H1 (cell line): Measurements from ENCODE around the gene UFM1. TPM values are rescaled to one million over a fixed set of nuclear protein-coding genes. Genes with fewer than 3 reads are reported as not detected.
A peak's percentile ranks its signal among the peaks of the same experiment; 100 is the strongest.

Experiments used
- CTCF ChIA-PET: fragments of 300-600 bp; sonication (Branson Sonifier 250); formaldehyde crosslinking; loops from one replicate; lab custom pipeline; 2021; ENCODE audit not compliant: partially characterized antibody; lab: Charles Lee
- POLR2A ChIA-PET: fragments of 300-600 bp; sonication (Branson Sonifier 250); formaldehyde crosslinking; loops from one replicate; lab custom pipeline; 2021; ENCODE audit warnings: inconsistent platforms; ENCODE audit not compliant: partially characterized antibody; lab: Charles Lee
- DNase-seq, 2 experiments: peaks; one replicate each; pipeline versions ENCODE4 v3.0.0 to v3.0.0-alpha.2; 2010 to 2022; ENCODE audit warnings: low spot score in 2 of 2, low read depth in 1 of 2, mixed read lengths in 1 of 2
- FAIRE-seq: peaks from 2 replicates; lab custom pipeline; 2011; peaks lifted over from hg19 to GRCh38; lab: Jason Lieb, UNC
- H2AFZ ChIP-seq: 2 replicates; pipeline ENCODE4 v1.8.1; 2012; ENCODE audit warnings: low read length, inconsistent platforms
- H2AK5ac ChIP-seq: 2 replicates; pipeline ENCODE4 v1.6.1; 2013; ENCODE audit warnings: low read depth, low read length
- H2BK120ac ChIP-seq: replicated peaks from 2 replicates; pipeline ENCODE3; 2013; ENCODE audit warnings: low read depth, low read length, inconsistent platforms
- H2BK12ac ChIP-seq: 2 replicates; pipeline ENCODE4 v1.6.1; 2013; ENCODE audit warnings: low read depth, low read length
- H2BK15ac ChIP-seq: 2 replicates; pipeline ENCODE4 v1.6.1; 2013; ENCODE audit warnings: low read length
- H2BK20ac ChIP-seq: 2 replicates; pipeline ENCODE4 v1.6.1; 2013; ENCODE audit warnings: low read length
- H2BK5ac ChIP-seq: 2 replicates; pipeline ENCODE4 v1.6.1; 2013; ENCODE audit warnings: low read depth, low read length
- H3K14ac ChIP-seq: 2 replicates; pipeline ENCODE4 v1.6.1; 2013; ENCODE audit warnings: inconsistent platforms; ENCODE audit not compliant: insufficient read length
- H3K18ac ChIP-seq: 2 replicates; pipeline ENCODE4 v1.6.1; 2013; ENCODE audit warnings: low read length; ENCODE audit errors: extremely low read depth
- H3K23ac ChIP-seq: 2 replicates; pipeline ENCODE4 v1.6.1; 2013; ENCODE audit warnings: inconsistent platforms; ENCODE audit not compliant: insufficient read length
- H3K23me2 ChIP-seq: 2 replicates; pipeline ENCODE4 v1.6.1; 2013; ENCODE audit warnings: low read depth, low read length
- H3K27ac ChIP-seq: 2 replicates; pipeline ENCODE4 v1.6.1; 2011; ENCODE audit warnings: low read depth, low read length, inconsistent platforms
- H3K27me3 ChIP-seq, 4 experiments: replicated peaks in 1 of 4; 1 replicate in 1 of 4; 2 replicates in 3 of 4; pipeline versions ENCODE4 v1.6.1 to v1.8.1; 2011 to 2013; ENCODE audit warnings: low read length in 3 of 4, mild to moderate bottlenecking in 3 of 4, inconsistent platforms in 2 of 4, mixed read lengths in 2 of 4, moderate library complexity in 1 of 4; ENCODE audit not compliant: control insufficient read depth in 3 of 4, insufficient read depth in 3 of 4; ENCODE audit errors: extremely low read depth in 1 of 4
- H3K36me3 ChIP-seq, 4 experiments: 2 replicates each; pipeline versions ENCODE4 v1.6.1 to v1.8.1; 2011 to 2013; ENCODE audit warnings: mild to moderate bottlenecking in 4 of 4, low read length in 3 of 4, moderate library complexity in 2 of 4, control low read depth in 1 of 4, inconsistent platforms in 1 of 4; ENCODE audit not compliant: insufficient read depth in 4 of 4, control insufficient read depth in 2 of 4
- H3K4ac ChIP-seq: replicated peaks from 2 replicates; pipeline ENCODE3; 2013; ENCODE audit warnings: low read length, low read depth, mixed read lengths, inconsistent platforms; ENCODE audit not compliant: insufficient read length
- H3K4me1 ChIP-seq, 4 experiments: replicated peaks in 1 of 4; 1 replicate in 1 of 4; 2 replicates in 3 of 4; pipeline versions ENCODE4 v1.6.1 to v1.8.1; 2011 to 2013; ENCODE audit warnings: low read length in 3 of 4, inconsistent platforms in 2 of 4, mixed read lengths in 1 of 4; ENCODE audit not compliant: insufficient read depth in 4 of 4, control insufficient read depth in 3 of 4
- H3K4me2 ChIP-seq, 2 experiments: 2 replicates each; pipeline versions ENCODE4 v1.6.1 to v1.8.1; 2011 to 2013; ENCODE audit warnings: low read depth in 2 of 2, low read length in 2 of 2, control low read depth in 1 of 2, inconsistent platforms in 1 of 2, mild to moderate bottlenecking in 1 of 2; ENCODE audit not compliant: insufficient read depth in 1 of 2
- H3K4me3 ChIP-seq, 4 experiments: fragments of 200-600, 300-600 bp in 1 of 4; sonication (generic), shearing (Covaris generic), sonication (Bioruptor Twin) in 1 of 4; 2 replicates each; pipeline versions ENCODE4 v1.5.1 to v1.8.1; 2011 to 2016; ENCODE audit warnings: low read length in 4 of 4, low read depth in 3 of 4, control low read depth in 2 of 4, inconsistent platforms in 2 of 4, mild to moderate bottlenecking in 2 of 4, mixed read lengths in 1 of 4, moderate library complexity in 1 of 4; ENCODE audit not compliant: insufficient read depth in 2 of 4; ENCODE audit errors: extremely low read depth in 1 of 4
- H3K56ac ChIP-seq: replicated peaks from 2 replicates; pipeline ENCODE3; 2013; ENCODE audit warnings: low read depth, mild to moderate bottlenecking, mixed read lengths, low read length, inconsistent platforms; ENCODE audit not compliant: insufficient read length
- H3K79me1 ChIP-seq: 2 replicates; pipeline ENCODE4 v1.6.1; 2013; ENCODE audit warnings: low read depth, low read length, control low read depth
- H3K79me2 ChIP-seq, 2 experiments: 2 replicates each; pipeline versions ENCODE4 v1.6.1 to v1.8.1; 2012 to 2013; ENCODE audit warnings: low read length in 2 of 2, mild to moderate bottlenecking in 2 of 2, inconsistent platforms in 1 of 2; ENCODE audit not compliant: insufficient read depth in 2 of 2, control insufficient read depth in 1 of 2
- H3K9ac ChIP-seq, 4 experiments: replicated peaks in 1 of 4; 1 replicate in 1 of 4; 2 replicates in 3 of 4; pipeline versions ENCODE4 v1.6.1 to v1.8.1; 2011 to 2013; ENCODE audit warnings: low read depth in 3 of 4, low read length in 3 of 4, control low read depth in 2 of 4, mild to moderate bottlenecking in 2 of 4, moderate library complexity in 2 of 4, inconsistent platforms in 1 of 4; ENCODE audit errors: extremely low read depth in 1 of 4
- H3K9me3 ChIP-seq, 2 experiments: 2 replicates each; pipeline versions ENCODE4 v1.6.1 to v1.8.1; 2012 to 2013; ENCODE audit warnings: mild to moderate bottlenecking in 2 of 2, moderate library complexity in 2 of 2, control low read depth in 1 of 2, inconsistent platforms in 1 of 2, low read depth in 1 of 2, low read length in 1 of 2, mixed read lengths in 1 of 2; ENCODE audit not compliant: insufficient read depth in 2 of 2
- H4K20me1 ChIP-seq, 2 experiments: replicated peaks in 1 of 2; 2 replicates each; pipeline versions ENCODE3 to v1.8.1; 2011 to 2013; ENCODE audit warnings: inconsistent platforms in 2 of 2, low read length in 2 of 2, mild to moderate bottlenecking in 1 of 2; ENCODE audit not compliant: insufficient read depth in 2 of 2, control insufficient read depth in 1 of 2
- H4K5ac ChIP-seq: 2 replicates; pipeline ENCODE4 v1.6.1; 2013; ENCODE audit warnings: low read length, low read depth, mixed read lengths, inconsistent platforms; ENCODE audit not compliant: insufficient read length
- H4K8ac ChIP-seq: 2 replicates; pipeline ENCODE4 v1.8.0; 2013; ENCODE audit warnings: mild to moderate bottlenecking, moderate library complexity, low read length, inconsistent platforms; ENCODE audit not compliant: insufficient read depth; ENCODE audit errors: extremely low read depth
- H4K91ac ChIP-seq: replicated peaks from 2 replicates; pipeline ENCODE3; 2013; ENCODE audit warnings: low read length, mixed read lengths, inconsistent platforms; ENCODE audit not compliant: insufficient read length
- HDAC6 ChIP-seq: IDR thresholded peaks from one replicate; pipeline ENCODE4 v1.7.1; 2012; ENCODE audit warnings: low read depth, mild to moderate bottlenecking, inconsistent platforms, low read length, moderate library complexity
- WGBS, 2 experiments: shearing (Covaris generic) in 1 of 2; methylation state at CpG; one replicate each; pipeline versions ENCODE4 v1.1.6 to v1.1.7; 2013 to 2015; ENCODE audit warnings: low lambda C conversion rate in 2 of 2, mixed read lengths in 2 of 2, inconsistent platforms in 1 of 2, low coverage in 1 of 2, missing lambda C conversion rate in 1 of 2; ENCODE audit not compliant: insufficient replicate concordance in 2 of 2, insufficient coverage in 1 of 2, insufficient read length in 1 of 2; ENCODE audit errors: extremely low coverage in 1 of 2, missing lambda C conversion rate in 1 of 2; 5-methylcytosine and 5-hydroxymethylcytosine counted together
- polyA plus RNA-seq, 7 experiments: library from polyadenylated mRNA; depleted of rRNA in 3 of 7; stranded (reverse) in 5 of 7; unstranded in 2 of 7; fragments of >200 nt in 5 of 7; fragments of 200-250 nt in 2 of 7; gene quantifications; 1 replicate in 5 of 7; 2 replicates in 1 of 7; 4 replicates in 1 of 7; pipeline versions ENCODE4 v1.2.1 to v1.2.3, GENCODE V29; 2011 to 2013; ENCODE audit warnings: missing spikeins in 2 of 7, mixed read lengths in 2 of 7
- total RNA-seq: library from RNA; stranded (reverse); fragmentation: NEBNext Ultra II Directional; extraction: Animal tissue kit (Norgen Biotek cat#: 25700); gene quantifications from 2 replicates; pipeline ENCODE4 v1.2.1, GENCODE V29; 2021

Gene UFM1
- total and polyA plus RNA-seq, 2 of the 8 experiments (the other 6 are each of a cell fraction or from before 2014, with no cell fraction given) = 16.0 to 34.3 TPM

GRCh38 chr13:38381890-38382289 lies 32.2 kb downstream of the UFM1 start:
- peak overlapping the region; percentile 90 for H2AFZ ChIP-seq
- H3K18ac ChIP-seq = no peak overlapping the region
- no peaks in the 10 kb centered on the region for H4K20me1 ChIP-seq
- POLR2A ChIA-PET = interaction anchor here (0.8 kb wide), 1 partner anchor 9 kb away, joined by 4 read pairs; no protein-coding TSS in a partner anchor
- no peak for DNase-seq
- H3K4me2 ChIP-seq = no peak overlapping the region
- H3K9ac ChIP-seq = peak overlapping the region in 1 of 4 experiments; percentile 24; a peak in 1 of 7 replicates
- TF ChIP-seq HDAC6 = no peak
- H3K27me3 ChIP-seq = no peaks in the 10 kb centered on the region
- no peak overlapping the region for H3K4ac ChIP-seq
- 0 out of 7 replicates have a peak, but pooled peaks cover 0 to 3% (median 0%) of the 10 kb centered on the region in 4 experiments for H3K4me1 ChIP-seq
- no peak overlapping the region for H4K91ac ChIP-seq
- no peak overlapping the region for H4K8ac ChIP-seq
- no peak for FAIRE-seq
- no peak overlapping the region for H3K27ac ChIP-seq
- no peak overlapping the region for H3K14ac ChIP-seq
- no peaks in the 10 kb centered on the region for H3K79me1 ChIP-seq
- no peak overlapping the region for H2BK5ac ChIP-seq
- no peak overlapping the region for H4K5ac ChIP-seq
- no peak overlapping the region for H3K56ac ChIP-seq
- no peak overlapping the region for H2BK120ac ChIP-seq
- no peak overlapping the region for H2BK20ac ChIP-seq
- H3K23me2 ChIP-seq = no peaks in the 10 kb centered on the region; the same call in 1 of the 2 replicates
- H3K4me3 ChIP-seq = no peak overlapping the region
- H2BK12ac ChIP-seq = no peak overlapping the region
- H3K9me3 ChIP-seq = no peaks in the 10 kb centered on the region
- H2AK5ac ChIP-seq = no peak overlapping the region
- H3K79me2 ChIP-seq = no peaks in the 10 kb centered on the region
- H3K23ac ChIP-seq = no peak overlapping the region
- WGBS, 2 experiments = 90% methylated on average over 4 of the region's 4 CpGs; no CpG with 5 or more reads in 1 of the 2 experiments
- H2BK15ac ChIP-seq = no peak overlapping the region
- CTCF ChIA-PET = interaction anchor here (1.3 kb wide), 1 partner anchor 9 kb away, joined by 3 read pairs; no protein-coding TSS in a partner anchor
- no peaks in the 10 kb centered on the region for H3K36me3 ChIP-seq
